HepG2 (cell line): Measurements from ENCODE around the gene INPP5E. TPM values are rescaled to one million over a fixed set of nuclear protein-coding genes. Genes with fewer than 3 reads are reported as not detected.

Experiments
- HOXA5 ChIP-seq: sonication (generic); formaldehyde crosslinking; IDR thresholded peaks from 2 replicates; pipeline ENCODE4 v1.4.0; 2020; ENCODE audit warnings: missing genetic modification reagents
- ONECUT2 ChIP-seq: sonication (generic); formaldehyde crosslinking; IDR thresholded peaks from 2 replicates; pipeline ENCODE4 v1.4.0; 2020; ENCODE audit warnings: missing genetic modification reagents
- POLR2AphosphoS5 ChIP-seq: IDR thresholded peaks from 2 replicates; pipeline ENCODE4 v1.6.1; 2012; ENCODE audit warnings: low read depth, low read length
- TMF1 ChIP-seq: sonication (generic); formaldehyde crosslinking; IDR thresholded peaks from 2 replicates; pipeline ENCODE4 v1.8.1; 2022; ENCODE audit warnings: low read depth, missing genetic modification reagents
- ZNF737 ChIP-seq: sonication (generic); formaldehyde crosslinking; IDR thresholded peaks from 2 replicates; pipeline ENCODE4 v1.5.0; 2020; ENCODE audit warnings: missing genetic modification reagents, mild to moderate bottlenecking, borderline replicate concordance
- ZNF740 ChIP-seq: sonication (generic); formaldehyde crosslinking; IDR thresholded peaks from 2 replicates; pipeline ENCODE4 v1.4.0; 2020; ENCODE audit warnings: missing genetic modification reagents
- ZNF777 ChIP-seq: sonication (generic); formaldehyde crosslinking; IDR thresholded peaks from 2 replicates; pipeline ENCODE4 v1.4.0; 2020; ENCODE audit warnings: missing genetic modification reagents
- polyA plus RNA-seq, 8 experiments: library from polyadenylated mRNA; depleted of rRNA in 3 of 8; stranded (reverse) in 7 of 8; unstranded in 1 of 8; fragments of >200 nt; fragmentation: Illumina TruSeq in 4 of 8; extraction: Trizol in 4 of 8; gene quantifications; 2 replicates each; pipeline versions ENCODE4 v1.2.1 to v1.2.3, GENCODE V29; 2011 to 2016; ENCODE audit warnings: low read depth in 4 of 8, missing spikeins in 1 of 8, mixed read lengths in 1 of 8; ENCODE audit not compliant: insufficient read depth in 1 of 8
- total RNA-seq, 5 experiments: library from RNA; depleted of rRNA; stranded (reverse); fragments of >200 nt; fragmentation: Illumina TruSeq; extraction: Trizol; gene quantifications; 2 replicates each; pipeline ENCODE4 v1.2.3, GENCODE V29; 2016; ENCODE audit warnings: low read depth in 1 of 5
- TF ChIP-seq, protein P1 (sequence below): sonication (generic); formaldehyde crosslinking; IDR thresholded peaks from 2 replicates; pipeline ENCODE4 v1.5.1; 2020; ENCODE audit warnings: mild to moderate bottlenecking, missing genetic modification reagents, moderate library complexity
- TF ChIP-seq, protein P2 (sequence below): sonication (generic); formaldehyde crosslinking; IDR thresholded peaks from 2 replicates; pipeline ENCODE4 v1.5.0; 2020; ENCODE audit warnings: mild to moderate bottlenecking, low read depth, missing genetic modification reagents, borderline replicate concordance
- TF ChIP-seq, protein P3 (sequence below), 2 experiments: sonication (generic) in 1 of 2; formaldehyde crosslinking in 1 of 2; IDR thresholded peaks; 2 replicates each; pipeline versions ENCODE4 v1.4.0 to v1.6.1; 2016 to 2020; ENCODE audit warnings: borderline replicate concordance in 1 of 2, low read depth in 1 of 2, mild to moderate bottlenecking in 1 of 2, missing genetic modification reagents in 1 of 2
- TF ChIP-seq, protein P4 (sequence below), 2 experiments: sonication (generic) in 1 of 2; formaldehyde crosslinking in 1 of 2; IDR thresholded peaks; 2 replicates each; pipeline versions ENCODE4 v1.6.1 to v1.9.0; 2014 to 2022; ENCODE audit warnings: antibody characterized with exemption in 1 of 2, borderline replicate concordance in 1 of 2, inconsistent platforms in 1 of 2, low read depth in 1 of 2, missing genetic modification reagents in 1 of 2

Gene INPP5E
- total and polyA plus RNA-seq, 2 of the 13 experiments (the other 11 are each of a cell fraction or from before 2014, with no cell fraction given): 5.5 TPM

GRCh38 chr9:136439481-136440408 lies at the start of gene INPP5E (continued):
- TF ChIP-seq, protein P1, sequence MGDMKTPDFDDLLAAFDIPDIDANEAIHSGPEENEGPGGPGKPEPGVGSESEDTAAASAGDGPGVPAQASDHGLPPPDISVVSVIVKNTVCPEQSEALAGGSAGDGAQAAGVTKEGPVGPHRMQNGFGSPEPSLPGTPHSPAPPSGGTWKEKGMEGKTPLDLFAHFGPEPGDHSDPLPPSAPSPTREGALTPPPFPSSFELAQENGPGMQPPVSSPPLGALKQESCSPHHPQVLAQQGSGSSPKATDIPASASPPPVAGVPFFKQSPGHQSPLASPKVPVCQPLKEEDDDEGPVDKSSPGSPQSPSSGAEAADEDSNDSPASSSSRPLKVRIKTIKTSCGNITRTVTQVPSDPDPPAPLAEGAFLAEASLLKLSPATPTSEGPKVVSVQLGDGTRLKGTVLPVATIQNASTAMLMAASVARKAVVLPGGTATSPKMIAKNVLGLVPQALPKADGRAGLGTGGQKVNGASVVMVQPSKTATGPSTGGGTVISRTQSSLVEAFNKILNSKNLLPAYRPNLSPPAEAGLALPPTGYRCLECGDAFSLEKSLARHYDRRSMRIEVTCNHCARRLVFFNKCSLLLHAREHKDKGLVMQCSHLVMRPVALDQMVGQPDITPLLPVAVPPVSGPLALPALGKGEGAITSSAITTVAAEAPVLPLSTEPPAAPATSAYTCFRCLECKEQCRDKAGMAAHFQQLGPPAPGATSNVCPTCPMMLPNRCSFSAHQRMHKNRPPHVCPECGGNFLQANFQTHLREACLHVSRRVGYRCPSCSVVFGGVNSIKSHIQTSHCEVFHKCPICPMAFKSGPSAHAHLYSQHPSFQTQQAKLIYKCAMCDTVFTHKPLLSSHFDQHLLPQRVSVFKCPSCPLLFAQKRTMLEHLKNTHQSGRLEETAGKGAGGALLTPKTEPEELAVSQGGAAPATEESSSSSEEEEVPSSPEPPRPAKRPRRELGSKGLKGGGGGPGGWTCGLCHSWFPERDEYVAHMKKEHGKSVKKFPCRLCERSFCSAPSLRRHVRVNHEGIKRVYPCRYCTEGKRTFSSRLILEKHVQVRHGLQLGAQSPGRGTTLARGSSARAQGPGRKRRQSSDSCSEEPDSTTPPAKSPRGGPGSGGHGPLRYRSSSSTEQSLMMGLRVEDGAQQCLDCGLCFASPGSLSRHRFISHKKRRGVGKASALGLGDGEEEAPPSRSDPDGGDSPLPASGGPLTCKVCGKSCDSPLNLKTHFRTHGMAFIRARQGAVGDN (CRISPR knock-in tag): peak; percentile 5; the same call in 1 of the 2 replicates
- TF ChIP-seq TMF1 (CRISPR knock-in tag) (no peak), HOXA5 (CRISPR knock-in tag) (peak; percentile 63), POLR2AphosphoS5 (peak; percentile 45), ZNF777 (CRISPR knock-in tag) (peak; percentile 77), ZNF737 (CRISPR knock-in tag) (no peak), ONECUT2 (CRISPR knock-in tag) (no peak), ZNF740 (CRISPR knock-in tag) (no peak)
- TF ChIP-seq, protein P2, sequence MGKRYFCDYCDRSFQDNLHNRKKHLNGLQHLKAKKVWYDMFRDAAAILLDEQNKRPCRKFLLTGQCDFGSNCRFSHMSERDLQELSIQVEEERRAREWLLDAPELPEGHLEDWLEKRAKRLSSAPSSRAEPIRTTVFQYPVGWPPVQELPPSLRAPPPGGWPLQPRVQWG (CRISPR knock-in tag): no peak
- TF ChIP-seq, protein P3, sequence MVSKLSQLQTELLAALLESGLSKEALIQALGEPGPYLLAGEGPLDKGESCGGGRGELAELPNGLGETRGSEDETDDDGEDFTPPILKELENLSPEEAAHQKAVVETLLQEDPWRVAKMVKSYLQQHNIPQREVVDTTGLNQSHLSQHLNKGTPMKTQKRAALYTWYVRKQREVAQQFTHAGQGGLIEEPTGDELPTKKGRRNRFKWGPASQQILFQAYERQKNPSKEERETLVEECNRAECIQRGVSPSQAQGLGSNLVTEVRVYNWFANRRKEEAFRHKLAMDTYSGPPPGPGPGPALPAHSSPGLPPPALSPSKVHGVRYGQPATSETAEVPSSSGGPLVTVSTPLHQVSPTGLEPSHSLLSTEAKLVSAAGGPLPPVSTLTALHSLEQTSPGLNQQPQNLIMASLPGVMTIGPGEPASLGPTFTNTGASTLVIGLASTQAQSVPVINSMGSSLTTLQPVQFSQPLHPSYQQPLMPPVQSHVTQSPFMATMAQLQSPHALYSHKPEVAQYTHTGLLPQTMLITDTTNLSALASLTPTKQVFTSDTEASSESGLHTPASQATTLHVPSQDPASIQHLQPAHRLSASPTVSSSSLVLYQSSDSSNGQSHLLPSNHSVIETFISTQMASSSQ (IDR thresholded peaks at IDR 0.05; ENCODE audit: low read depth): no peak
- TF ChIP-seq, protein P3 (CRISPR knock-in tag; IDR thresholded peaks at IDR 0.05; ENCODE audit: borderline replicate concordance): no peak
- TF ChIP-seq, protein P4, sequence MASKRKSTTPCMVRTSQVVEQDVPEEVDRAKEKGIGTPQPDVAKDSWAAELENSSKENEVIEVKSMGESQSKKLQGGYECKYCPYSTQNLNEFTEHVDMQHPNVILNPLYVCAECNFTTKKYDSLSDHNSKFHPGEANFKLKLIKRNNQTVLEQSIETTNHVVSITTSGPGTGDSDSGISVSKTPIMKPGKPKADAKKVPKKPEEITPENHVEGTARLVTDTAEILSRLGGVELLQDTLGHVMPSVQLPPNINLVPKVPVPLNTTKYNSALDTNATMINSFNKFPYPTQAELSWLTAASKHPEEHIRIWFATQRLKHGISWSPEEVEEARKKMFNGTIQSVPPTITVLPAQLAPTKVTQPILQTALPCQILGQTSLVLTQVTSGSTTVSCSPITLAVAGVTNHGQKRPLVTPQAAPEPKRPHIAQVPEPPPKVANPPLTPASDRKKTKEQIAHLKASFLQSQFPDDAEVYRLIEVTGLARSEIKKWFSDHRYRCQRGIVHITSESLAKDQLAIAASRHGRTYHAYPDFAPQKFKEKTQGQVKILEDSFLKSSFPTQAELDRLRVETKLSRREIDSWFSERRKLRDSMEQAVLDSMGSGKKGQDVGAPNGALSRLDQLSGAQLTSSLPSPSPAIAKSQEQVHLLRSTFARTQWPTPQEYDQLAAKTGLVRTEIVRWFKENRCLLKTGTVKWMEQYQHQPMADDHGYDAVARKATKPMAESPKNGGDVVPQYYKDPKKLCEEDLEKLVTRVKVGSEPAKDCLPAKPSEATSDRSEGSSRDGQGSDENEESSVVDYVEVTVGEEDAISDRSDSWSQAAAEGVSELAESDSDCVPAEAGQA (IDR thresholded peaks at IDR 0.05; ENCODE audit: low read depth): no peak
- TF ChIP-seq, protein P4 (CRISPR knock-in tag; IDR thresholded peaks at IDR 0.05; ENCODE audit: borderline replicate concordance): no peak
